NB4 (cell line): ENCODE measurements around the gene ATXN2L.

Source experiments
- POLR2A ChIP-seq: IDR thresholded peaks from 2 replicates; pipeline ENCODE4 v1.6.1; 2011; ENCODE audit warnings: mild to moderate bottlenecking; ENCODE audit not compliant: insufficient read length; ENCODE audit errors: extremely low read depth
- TF ChIP-seq, protein P1 (sequence below): IDR thresholded peaks from one replicate; pipeline ENCODE4 v1.5.1; 2012; ENCODE audit warnings: low read depth, low read length
- TF ChIP-seq, protein P2 (sequence below): IDR thresholded peaks from 2 replicates; pipeline ENCODE4 v1.6.1; 2011; ENCODE audit warnings: low read depth, low read length

- TF ChIP-seq, protein P1, sequence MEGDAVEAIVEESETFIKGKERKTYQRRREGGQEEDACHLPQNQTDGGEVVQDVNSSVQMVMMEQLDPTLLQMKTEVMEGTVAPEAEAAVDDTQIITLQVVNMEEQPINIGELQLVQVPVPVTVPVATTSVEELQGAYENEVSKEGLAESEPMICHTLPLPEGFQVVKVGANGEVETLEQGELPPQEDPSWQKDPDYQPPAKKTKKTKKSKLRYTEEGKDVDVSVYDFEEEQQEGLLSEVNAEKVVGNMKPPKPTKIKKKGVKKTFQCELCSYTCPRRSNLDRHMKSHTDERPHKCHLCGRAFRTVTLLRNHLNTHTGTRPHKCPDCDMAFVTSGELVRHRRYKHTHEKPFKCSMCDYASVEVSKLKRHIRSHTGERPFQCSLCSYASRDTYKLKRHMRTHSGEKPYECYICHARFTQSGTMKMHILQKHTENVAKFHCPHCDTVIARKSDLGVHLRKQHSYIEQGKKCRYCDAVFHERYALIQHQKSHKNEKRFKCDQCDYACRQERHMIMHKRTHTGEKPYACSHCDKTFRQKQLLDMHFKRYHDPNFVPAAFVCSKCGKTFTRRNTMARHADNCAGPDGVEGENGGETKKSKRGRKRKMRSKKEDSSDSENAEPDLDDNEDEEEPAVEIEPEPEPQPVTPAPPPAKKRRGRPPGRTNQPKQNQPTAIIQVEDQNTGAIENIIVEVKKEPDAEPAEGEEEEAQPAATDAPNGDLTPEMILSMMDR: no peak
- TF ChIP-seq POLR2A: no peak
- TF ChIP-seq, protein P2, sequence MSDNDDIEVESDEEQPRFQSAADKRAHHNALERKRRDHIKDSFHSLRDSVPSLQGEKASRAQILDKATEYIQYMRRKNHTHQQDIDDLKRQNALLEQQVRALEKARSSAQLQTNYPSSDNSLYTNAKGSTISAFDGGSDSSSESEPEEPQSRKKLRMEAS: no peak
Measured at GRCh38 chr16:28880955-28881354, 58.2 kb downstream of the ATXN2L start.
